Activated T-helper 2 cell treated with anti-CD3 and anti-CD28 coated beads, Interferon-gamma antibody, Interleukin-2, Interleukin-4, amounts not matched to agents 10 μg/mL and 5 μg/mL and 100 μg/mL, durations not matched to agents 14 hours and 24 hours and 36 hours (primary cell): ENCODE data around the gene BIRC5. TPM values are rescaled to one million over a fixed set of nuclear protein-coding genes. Genes with fewer than 3 reads are reported as not detected.

ENCODE experiments used
- DNase-seq: peaks from one replicate; pipeline ENCODE4 v3.0.0; 2021; ENCODE audit warnings: low spot score
- H3K27ac Mint-ChIP-seq: one replicate; pipeline ENCODE4 v1.8.0; 2021; ENCODE audit warnings: mixed read lengths
- H3K27me3 Mint-ChIP-seq: one replicate; pipeline ENCODE4 v1.8.0; 2021; ENCODE audit warnings: low read depth, mixed read lengths
- H3K36me3 Mint-ChIP-seq: one replicate; pipeline ENCODE4 v1.8.0; 2021; ENCODE audit warnings: low read depth, mixed read lengths
- H3K4me1 Mint-ChIP-seq: one replicate; pipeline ENCODE4 v1.8.0; 2021; ENCODE audit warnings: low read depth, mixed read lengths
- H3K4me3 Mint-ChIP-seq: one replicate; pipeline ENCODE4 v1.8.0; 2021; ENCODE audit warnings: low read depth, mild to moderate bottlenecking, moderate library complexity, mixed read lengths
- H3K9me3 Mint-ChIP-seq: one replicate; pipeline ENCODE4 v1.8.0; 2021; ENCODE audit warnings: mixed read lengths
- intact Hi-C: fragments of 100-400 bp; cut with micrococcal nuclease; formaldehyde crosslinking; loops from one replicate; pipeline ENCODE4 v1.15.1; 2023
- total RNA-seq: library from RNA; stranded (reverse); gene quantifications from 2 replicates; pipeline ENCODE4 v1.2.3, GENCODE V29; 2022

The BIRC5 gene
- total RNA-seq, 1 donor from 2014 or later: 48.4 TPM

GRCh38 chr17:78223061-78223460 lies 9.0 kb downstream of the BIRC5 start:
- Mint-ChIP-seq H3K27ac (no peak overlapping the region), H3K4me3 (no peak overlapping the region), H3K27me3 (peaks cover 2% of the 10 kb centered on the region), H3K36me3 (peaks cover 49% of the 10 kb centered on the region), H3K4me1 (peaks cover 2% of the 10 kb centered on the region), H3K9me3 (no peaks in the 10 kb centered on the region)
- DNase-seq: no peak
- intact Hi-C loops: no loop called here

- no peak overlapping the region for H3K27ac Mint-ChIP-seq
- intact Hi-C loops: no loop called here
- peaks cover 2% of the 10 kb centered on the region for H3K4me1 Mint-ChIP-seq
- H3K36me3 Mint-ChIP-seq: peaks cover 46% of the 10 kb centered on the region
- no peak overlapping the region for H3K4me3 Mint-ChIP-seq
- no peaks in the 10 kb centered on the region for H3K9me3 Mint-ChIP-seq
- peaks cover 2% of the 10 kb centered on the region for H3K27me3 Mint-ChIP-seq
- no peak for DNase-seq
Measured at GRCh38 chr17:78223765-78224164, 9.7 kb downstream of the BIRC5 start.

- H3K4me3 Mint-ChIP-seq: no peak overlapping the region
- no peak overlapping the region for H3K27ac Mint-ChIP-seq
- no peaks in the 10 kb centered on the region for H3K9me3 Mint-ChIP-seq
- H3K4me1 Mint-ChIP-seq: peaks cover 2% of the 10 kb centered on the region
- H3K36me3 Mint-ChIP-seq: peaks cover 39% of the 10 kb centered on the region
- intact Hi-C loops: no loop called here
- no peak for DNase-seq
- H3K27me3 Mint-ChIP-seq: peaks cover 2% of the 10 kb centered on the region
Measured at GRCh38 chr17:78224231-78225087, 10.4 kb downstream of the BIRC5 start.

GRCh38 chr17:78225088-78225865 lies 11.2 kb downstream of the BIRC5 start:
- no peak overlapping the region for H3K27ac Mint-ChIP-seq
- no peak overlapping the region for H3K4me3 Mint-ChIP-seq
- no peaks in the 10 kb centered on the region for H3K9me3 Mint-ChIP-seq
- intact Hi-C loops: no loop called here
- H3K36me3 Mint-ChIP-seq: peaks cover 33% of the 10 kb centered on the region
- DNase-seq: no peak
- H3K27me3 Mint-ChIP-seq: peaks cover 4% of the 10 kb centered on the region
- peaks cover 2% of the 10 kb centered on the region for H3K4me1 Mint-ChIP-seq

GRCh38 chr17:78226055-78226758 lies 12.2 kb downstream of the BIRC5 start:
- intact Hi-C loops: no loop called here
- Mint-ChIP-seq H3K36me3 (peaks cover 29% of the 10 kb centered on the region), H3K4me1 (peaks cover 2% of the 10 kb centered on the region), H3K4me3 (no peak overlapping the region), H3K27ac (no peak overlapping the region), H3K27me3 (peaks cover 11% of the 10 kb centered on the region), H3K9me3 (no peaks in the 10 kb centered on the region)
- no peak for DNase-seq

GRCh38 chr17:78226759-78227454 lies 12.9 kb downstream of the BIRC5 start:
- intact Hi-C loops: no loop called here
- peaks cover 2% of the 10 kb centered on the region for H3K4me1 Mint-ChIP-seq

GRCh38 chr17:78227455-78227916 lies 13.4 kb downstream of the BIRC5 start:
- H3K27me3 Mint-ChIP-seq: peaks cover 21% of the 10 kb centered on the region
- H3K4me3 Mint-ChIP-seq: no peak overlapping the region

More at GRCh38 chr17:78226759-78227454, 12.9 kb downstream of the BIRC5 start:
- no peak for DNase-seq
- no peak overlapping the region for H3K27ac Mint-ChIP-seq
- H3K4me3 Mint-ChIP-seq: no peak overlapping the region
- peaks cover 15% of the 10 kb centered on the region for H3K27me3 Mint-ChIP-seq
- H3K36me3 Mint-ChIP-seq: peaks cover 25% of the 10 kb centered on the region
- H3K9me3 Mint-ChIP-seq: no peaks in the 10 kb centered on the region

GRCh38 chr17:78228176-78228575 lies 14.1 kb downstream of the BIRC5 start:
- Mint-ChIP-seq H3K27ac (no peak overlapping the region), H3K9me3 (no peaks in the 10 kb centered on the region), H3K4me1 (peaks cover 5% of the 10 kb centered on the region), H3K27me3 (peaks cover 27% of the 10 kb centered on the region), H3K36me3 (peaks cover 19% of the 10 kb centered on the region), H3K4me3 (no peak overlapping the region)
- intact Hi-C loops: no loop called here
- DNase-seq: no peak

More at GRCh38 chr17:78227455-78227916, 13.4 kb downstream of the BIRC5 start:
- Mint-ChIP-seq H3K27ac (no peak overlapping the region), H3K36me3 (peaks cover 25% of the 10 kb centered on the region), H3K4me1 (peaks cover 2% of the 10 kb centered on the region), H3K9me3 (no peaks in the 10 kb centered on the region)
- intact Hi-C loops: no loop called here
- DNase-seq: no peak

GRCh38 chr17:78230252-78230962 lies 16.4 kb downstream of the BIRC5 start:
- no peak for DNase-seq
- Mint-ChIP-seq H3K27me3 (peaks cover 27% of the 10 kb centered on the region), H3K4me1 (peaks cover 5% of the 10 kb centered on the region), H3K36me3 (no peaks in the 10 kb centered on the region), H3K27ac (no peak overlapping the region), H3K9me3 (no peaks in the 10 kb centered on the region), H3K4me3 (no peak overlapping the region)
- intact Hi-C loops: no loop called here

- DNase-seq: no peak
- no peaks in the 10 kb centered on the region for H3K36me3 Mint-ChIP-seq
- H3K4me3 Mint-ChIP-seq: no peak within 1 kb of the TSS
- H3K27me3 Mint-ChIP-seq: peaks cover 27% of the 10 kb centered on the region
- no peaks in the 10 kb centered on the region for H3K9me3 Mint-ChIP-seq
- peaks cover 5% of the 10 kb centered on the region for H3K4me1 Mint-ChIP-seq
- intact Hi-C loops: no loop called here
- H3K27ac Mint-ChIP-seq: no peak within 1 kb of the TSS
Measured at GRCh38 chr17:78230996-78231935, 17.2 kb downstream of the BIRC5 start, which contains the start of gene TMEM235. Gene TMEM235, plus strand, starts transcription at chr17:78231631. Its CDS starts 393 bp downstream, at chr17:78232024.
